ENCODE measurements around the gene PDE2A. TPM values are rescaled to one million over a fixed set of nuclear protein-coding genes. Genes with fewer than 3 reads are reported as not detected.

The PDE2A gene
- total RNA-seq, 1 experiment from 2014 or later: 0.58 TPM

DNA sequence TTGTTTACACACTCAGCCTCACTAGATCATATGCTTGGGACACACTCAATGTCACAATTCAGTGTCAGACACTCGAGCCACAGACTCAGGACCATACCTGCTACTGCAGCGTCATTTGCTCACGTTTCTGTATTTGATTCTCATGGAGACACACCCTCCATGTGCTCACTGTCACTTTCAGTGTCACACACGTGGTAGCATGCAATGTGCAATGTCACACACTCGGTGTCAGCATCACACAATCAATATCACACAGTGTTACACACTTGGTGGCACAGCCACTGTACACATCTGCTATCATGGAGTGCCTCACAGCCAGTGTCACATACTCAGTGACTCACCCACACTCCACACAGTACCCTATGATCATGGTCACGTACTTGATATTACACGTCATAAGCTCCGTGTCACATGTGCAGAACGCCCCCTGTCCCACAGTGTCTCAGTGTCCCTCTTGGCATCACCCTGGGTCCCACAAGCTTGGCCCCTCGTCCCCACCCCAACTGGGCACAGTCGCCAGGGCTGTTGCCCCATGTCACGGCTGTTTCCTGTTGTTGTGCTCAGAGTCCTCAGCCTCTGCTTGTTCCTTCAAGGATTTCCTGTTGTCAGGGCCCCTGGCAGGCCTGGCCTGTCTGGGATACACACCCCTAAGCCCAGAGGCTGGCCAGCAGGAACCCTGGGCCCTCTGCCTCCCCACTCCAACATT lies 49.6 kb downstream of the PDE2A start:
- Histone ChIP-seq H3K4me3 (ENCODE audit: low read depth, low read length, poor library complexity, severe bottlenecking) (no peak overlapping the region), H3K27me3 (replicated peaks; ENCODE audit: insufficient read depth, low read depth, low read length, poor library complexity) (no peaks in the 10 kb centered on the region), H3K9me3 (ENCODE audit: low read depth, low read length, poor library complexity, severe bottlenecking) (no peaks in the 10 kb centered on the region), H3K27ac (ENCODE audit: low read depth, low read length, poor library complexity, severe bottlenecking) (no peak overlapping the region), H3K36me3 (ENCODE audit: insufficient read depth, low read length, poor library complexity, severe bottlenecking) (no peaks in the 10 kb centered on the region), H3K4me1 (ENCODE audit: insufficient read depth, low read length, poor library complexity, severe bottlenecking) (no peaks in the 10 kb centered on the region)
- ChIA-PET CTCF (no interaction called here), POLR2A (ENCODE audit: low non-redundant PET) (no interaction called here)
- TF ChIP-seq, protein P1, sequence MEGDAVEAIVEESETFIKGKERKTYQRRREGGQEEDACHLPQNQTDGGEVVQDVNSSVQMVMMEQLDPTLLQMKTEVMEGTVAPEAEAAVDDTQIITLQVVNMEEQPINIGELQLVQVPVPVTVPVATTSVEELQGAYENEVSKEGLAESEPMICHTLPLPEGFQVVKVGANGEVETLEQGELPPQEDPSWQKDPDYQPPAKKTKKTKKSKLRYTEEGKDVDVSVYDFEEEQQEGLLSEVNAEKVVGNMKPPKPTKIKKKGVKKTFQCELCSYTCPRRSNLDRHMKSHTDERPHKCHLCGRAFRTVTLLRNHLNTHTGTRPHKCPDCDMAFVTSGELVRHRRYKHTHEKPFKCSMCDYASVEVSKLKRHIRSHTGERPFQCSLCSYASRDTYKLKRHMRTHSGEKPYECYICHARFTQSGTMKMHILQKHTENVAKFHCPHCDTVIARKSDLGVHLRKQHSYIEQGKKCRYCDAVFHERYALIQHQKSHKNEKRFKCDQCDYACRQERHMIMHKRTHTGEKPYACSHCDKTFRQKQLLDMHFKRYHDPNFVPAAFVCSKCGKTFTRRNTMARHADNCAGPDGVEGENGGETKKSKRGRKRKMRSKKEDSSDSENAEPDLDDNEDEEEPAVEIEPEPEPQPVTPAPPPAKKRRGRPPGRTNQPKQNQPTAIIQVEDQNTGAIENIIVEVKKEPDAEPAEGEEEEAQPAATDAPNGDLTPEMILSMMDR (conservative IDR thresholded peaks at IDR 0.05; ENCODE audit: low read depth, low read length): no peak
- TF ChIP-seq EZH2 (IDR thresholded peaks at IDR 0.05; ENCODE audit: borderline replicate concordance, low read depth, low read length, poor library complexity, severe bottlenecking): no peak
- intact Hi-C loops (cut with micrococcal nuclease; ENCODE audit: unreplicated experiment): no loop called here
- no peak for DNase-seq (ENCODE audit: low spot score)
- no TSS peak for BruUV-seq (replicated peaks)

- H3K4me1 ChIP-seq (ENCODE audit: insufficient read depth, low read length, poor library complexity, severe bottlenecking): no peaks in the 10 kb centered on the region
- no peak overlapping the region for H3K27ac ChIP-seq (ENCODE audit: low read depth, low read length, poor library complexity, severe bottlenecking)
- BruUV-seq (replicated peaks): no TSS peak
- no peaks in the 10 kb centered on the region for H3K27me3 ChIP-seq (replicated peaks; ENCODE audit: insufficient read depth, low read depth, low read length, poor library complexity)
- CTCF ChIA-PET: no interaction called here
- no peak for DNase-seq (ENCODE audit: low spot score)
- no peaks in the 10 kb centered on the region for H3K36me3 ChIP-seq (ENCODE audit: insufficient read depth, low read length, poor library complexity, severe bottlenecking)
- no peak overlapping the region for H3K4me3 ChIP-seq (ENCODE audit: low read depth, low read length, poor library complexity, severe bottlenecking)
- H3K9me3 ChIP-seq (ENCODE audit: low read depth, low read length, poor library complexity, severe bottlenecking): no peaks in the 10 kb centered on the region
- TF ChIP-seq EZH2 (IDR thresholded peaks at IDR 0.05; ENCODE audit: borderline replicate concordance, low read depth, low read length, poor library complexity, severe bottlenecking): no peak
- TF ChIP-seq, protein P1 (conservative IDR thresholded peaks at IDR 0.05; ENCODE audit: low read depth, low read length): no peak
- intact Hi-C loops (cut with micrococcal nuclease; ENCODE audit: unreplicated experiment): no loop called here
- POLR2A ChIA-PET (ENCODE audit: low non-redundant PET): no interaction called here
Observed at GRCh38 chr11:72623052-72623451, 51.2 kb downstream of the PDE2A start.

DNA sequence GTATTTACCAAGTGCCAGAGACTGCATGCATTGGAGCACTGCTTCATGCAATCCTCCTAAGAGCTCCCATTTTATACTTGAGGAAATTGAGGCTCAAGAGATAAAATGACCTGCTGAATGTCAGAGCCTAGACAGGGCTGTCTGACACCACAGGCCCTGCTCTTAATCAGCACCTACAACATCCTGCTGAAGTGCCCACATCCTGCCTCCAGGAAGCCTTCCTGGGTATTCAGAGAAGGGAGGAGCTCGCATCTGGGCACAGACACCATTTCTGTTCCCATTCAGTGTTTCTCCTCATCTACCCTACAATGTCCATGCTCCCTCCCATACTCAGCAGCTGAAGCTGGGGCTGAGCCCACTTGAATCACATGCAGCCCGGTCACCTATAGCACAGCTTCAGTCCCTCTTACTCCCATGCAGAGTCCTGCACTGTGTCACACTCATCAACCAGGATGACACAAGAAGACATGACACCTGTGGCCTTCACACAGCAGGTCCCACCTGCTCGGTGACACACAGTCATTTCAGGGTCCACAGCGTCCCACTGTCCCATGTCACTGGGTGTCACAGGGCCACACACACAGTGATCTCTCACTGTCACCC lies 53.1 kb downstream of the PDE2A start:
- Histone ChIP-seq H3K27me3 (replicated peaks; ENCODE audit: insufficient read depth, low read depth, low read length, poor library complexity) (no peaks in the 10 kb centered on the region), H3K4me1 (ENCODE audit: insufficient read depth, low read length, poor library complexity, severe bottlenecking) (no peaks in the 10 kb centered on the region), H3K27ac (ENCODE audit: low read depth, low read length, poor library complexity, severe bottlenecking) (no peak overlapping the region), H3K4me3 (ENCODE audit: low read depth, low read length, poor library complexity, severe bottlenecking) (no peak overlapping the region), H3K9me3 (ENCODE audit: low read depth, low read length, poor library complexity, severe bottlenecking) (no peaks in the 10 kb centered on the region), H3K36me3 (ENCODE audit: insufficient read depth, low read length, poor library complexity, severe bottlenecking) (no peaks in the 10 kb centered on the region)
- DNase-seq (ENCODE audit: low spot score): no peak
- TF ChIP-seq, protein P1 (conservative IDR thresholded peaks at IDR 0.05; ENCODE audit: low read depth, low read length): no peak
- TF ChIP-seq EZH2 (IDR thresholded peaks at IDR 0.05; ENCODE audit: borderline replicate concordance, low read depth, low read length, poor library complexity, severe bottlenecking): no peak
- intact Hi-C loops (cut with micrococcal nuclease; ENCODE audit: unreplicated experiment): no loop called here
- no TSS peak for BruUV-seq (replicated peaks)
- ChIA-PET CTCF (interaction anchor here (0.6 kb wide), 1 partner anchor 1795 kb away, joined by 3 read pairs; no protein-coding TSS in a partner anchor), POLR2A (ENCODE audit: low non-redundant PET) (no interaction called here)
